Endodermal cell (in vitro differentiated cells): ENCODE measurements around the gene TXN2. TPM values are rescaled to one million over a fixed set of nuclear protein-coding genes. Genes with fewer than 3 reads are reported as not detected.

Source experiments
- DNase-seq: peaks from one replicate; pipeline ENCODE4 v3.0.0-alpha.2; 2017
- H3K27ac ChIP-seq: 2 replicates; pipeline ENCODE4 v1.5.1; 2013; ENCODE audit warnings: mild to moderate bottlenecking, low read depth, low read length, moderate library complexity
- H3K27me3 ChIP-seq: 2 replicates; pipeline ENCODE4 v1.6.1; 2013; ENCODE audit warnings: mild to moderate bottlenecking, low read length, moderate library complexity; ENCODE audit not compliant: insufficient read depth, control insufficient read depth, poor library complexity, severe bottlenecking
- H3K36me3 ChIP-seq: 2 replicates; pipeline ENCODE4 v1.7.0; 2013; ENCODE audit warnings: mild to moderate bottlenecking, low read length, moderate library complexity; ENCODE audit not compliant: control insufficient read depth, insufficient read depth
- H3K4me1 ChIP-seq: one replicate; pipeline ENCODE4 v1.7.0; 2013; ENCODE audit warnings: low read length; ENCODE audit not compliant: control insufficient read depth, insufficient read depth
- H3K4me3 ChIP-seq: 2 replicates; pipeline ENCODE4 v1.5.1; 2013; ENCODE audit warnings: mild to moderate bottlenecking, low read length, moderate library complexity
- H3K9ac ChIP-seq: 2 replicates; pipeline ENCODE4 v1.6.1; 2013; ENCODE audit warnings: mild to moderate bottlenecking, low read length, moderate library complexity; ENCODE audit not compliant: poor library complexity, severe bottlenecking; ENCODE audit errors: extremely low read depth
- H3K9me3 ChIP-seq: 2 replicates; pipeline ENCODE4 v1.6.1; 2013; ENCODE audit warnings: mild to moderate bottlenecking, low read length, moderate library complexity; ENCODE audit not compliant: control insufficient read depth
- H3K27ac Mint-ChIP-seq: 2 replicates; pipeline ENCODE4 v1.8.0; 2020; ENCODE audit warnings: mixed read lengths
- H3K27me3 Mint-ChIP-seq: 2 replicates; pipeline ENCODE4 v1.8.0; 2021; ENCODE audit warnings: mild to moderate bottlenecking, mixed read lengths; ENCODE audit not compliant: insufficient read depth
- H3K36me3 Mint-ChIP-seq: 2 replicates; pipeline ENCODE4 v1.8.0; 2020; ENCODE audit warnings: low read depth, mixed read lengths
- H3K4me1 Mint-ChIP-seq: 2 replicates; pipeline ENCODE4 v1.8.0; 2020; ENCODE audit warnings: mixed read lengths
- H3K4me3 Mint-ChIP-seq: 2 replicates; pipeline ENCODE4 v1.8.0; 2020; ENCODE audit warnings: mild to moderate bottlenecking, moderate library complexity, mixed read lengths
- H3K9me3 Mint-ChIP-seq: 2 replicates; pipeline ENCODE4 v1.8.0; 2020; ENCODE audit warnings: mild to moderate bottlenecking, mixed read lengths
- WGBS, 2 experiments: methylation state at CpG; one replicate each; pipeline versions ENCODE4 v1.1.5 to v1.1.7; 2013; ENCODE audit warnings: missing lambda C conversion rate in 2 of 2, mixed read lengths in 1 of 2; ENCODE audit not compliant: insufficient coverage in 1 of 2, insufficient read length in 1 of 2; 5-methylcytosine and 5-hydroxymethylcytosine counted together
- total RNA-seq, 2 donors: library from RNA; stranded (reverse); fragmentation: NEBNext Ultra II Directional in 1 of 2; extraction: Animal tissue kit (Norgen Biotek cat#: 25700) in 1 of 2; gene quantifications; 2 replicates in 1 of 2; 3 replicates in 1 of 2; pipeline ENCODE4 v1.2.1, GENCODE V29; 2021
- TF ChIP-seq, protein P1 (sequence below): fragments of 200-600 bp; sonication (generic); conservative IDR thresholded peaks from 2 replicates; pipeline ENCODE4 v1.5.0; 2021; ENCODE audit warnings: antibody characterized with exemption, mild to moderate bottlenecking

TXN2 gene
- total RNA-seq, 2 donors from 2014 or later = 52.9 to 53.9 TPM

GRCh38 chr22:36443198-36443770 lies 38.2 kb downstream of the TXN2 start:
- no peaks in the 10 kb centered on the region for H3K4me1 ChIP-seq
- H3K4me3 ChIP-seq = no peak overlapping the region
- peak; percentile 76 for DNase-seq
- Mint-ChIP-seq H3K4me3 (no peak overlapping the region), H3K4me1 (peaks cover 9% of the 10 kb centered on the region), H3K36me3 (no peaks in the 10 kb centered on the region), H3K27me3 (no peaks in the 10 kb centered on the region), H3K27ac (peak overlapping the region; percentile 77), H3K9me3 (no peaks in the 10 kb centered on the region)
- H3K9me3 ChIP-seq = no peaks in the 10 kb centered on the region
- no peaks in the 10 kb centered on the region for H3K36me3 ChIP-seq
- no peak overlapping the region for H3K27ac ChIP-seq
- no peaks in the 10 kb centered on the region for H3K27me3 ChIP-seq
- TF ChIP-seq, protein P1, sequence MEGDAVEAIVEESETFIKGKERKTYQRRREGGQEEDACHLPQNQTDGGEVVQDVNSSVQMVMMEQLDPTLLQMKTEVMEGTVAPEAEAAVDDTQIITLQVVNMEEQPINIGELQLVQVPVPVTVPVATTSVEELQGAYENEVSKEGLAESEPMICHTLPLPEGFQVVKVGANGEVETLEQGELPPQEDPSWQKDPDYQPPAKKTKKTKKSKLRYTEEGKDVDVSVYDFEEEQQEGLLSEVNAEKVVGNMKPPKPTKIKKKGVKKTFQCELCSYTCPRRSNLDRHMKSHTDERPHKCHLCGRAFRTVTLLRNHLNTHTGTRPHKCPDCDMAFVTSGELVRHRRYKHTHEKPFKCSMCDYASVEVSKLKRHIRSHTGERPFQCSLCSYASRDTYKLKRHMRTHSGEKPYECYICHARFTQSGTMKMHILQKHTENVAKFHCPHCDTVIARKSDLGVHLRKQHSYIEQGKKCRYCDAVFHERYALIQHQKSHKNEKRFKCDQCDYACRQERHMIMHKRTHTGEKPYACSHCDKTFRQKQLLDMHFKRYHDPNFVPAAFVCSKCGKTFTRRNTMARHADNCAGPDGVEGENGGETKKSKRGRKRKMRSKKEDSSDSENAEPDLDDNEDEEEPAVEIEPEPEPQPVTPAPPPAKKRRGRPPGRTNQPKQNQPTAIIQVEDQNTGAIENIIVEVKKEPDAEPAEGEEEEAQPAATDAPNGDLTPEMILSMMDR = no peak
- 62 to 67% methylated on average over 6 to 8 of the region's 8 CpGs for WGBS, 2 experiments
- H3K9ac ChIP-seq = no peak overlapping the region

DNA sequence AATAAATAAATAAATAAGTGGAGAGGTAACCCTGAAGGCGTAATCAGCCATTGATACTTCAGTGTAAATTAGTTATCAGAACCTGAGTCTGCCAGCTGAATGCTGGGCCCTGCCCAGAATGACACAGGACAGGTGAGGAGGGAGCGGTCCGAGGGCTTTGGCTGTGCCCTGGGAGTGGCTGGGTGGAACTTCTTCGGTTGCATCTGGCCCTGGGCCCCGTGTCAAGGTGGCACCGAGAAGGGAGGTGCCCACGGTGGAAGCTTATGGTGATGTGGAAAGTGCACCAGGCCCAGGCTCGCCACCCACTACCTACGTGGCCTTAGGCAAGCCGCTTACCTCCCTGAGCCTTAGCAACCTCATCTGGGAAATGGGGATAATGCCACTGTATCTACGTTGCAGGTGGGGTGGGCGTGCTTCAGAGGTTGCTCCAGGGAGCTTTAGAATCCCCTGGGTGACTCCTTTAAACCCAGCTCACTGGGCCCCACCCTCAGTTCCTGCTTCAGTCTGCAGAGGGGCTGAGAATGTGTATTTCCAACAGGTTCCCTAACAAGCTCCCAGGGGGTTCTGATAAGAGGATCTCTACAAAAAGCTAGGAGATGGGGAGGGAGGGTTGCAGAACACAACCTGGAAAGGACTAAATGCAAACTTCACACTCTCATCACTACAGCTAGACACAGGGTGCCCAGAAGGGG lies 38.8 kb downstream of the TXN2 start:
- H3K9me3 Mint-ChIP-seq = no peaks in the 10 kb centered on the region
- WGBS, 2 experiments = 79% methylated on average over 5 to 12 of the region's 12 CpGs
- Histone ChIP-seq H3K27ac (no peak overlapping the region), H3K27me3 (no peaks in the 10 kb centered on the region), H3K36me3 (no peaks in the 10 kb centered on the region), H3K4me3 (no peak overlapping the region), H3K9me3 (no peaks in the 10 kb centered on the region), H3K4me1 (no peaks in the 10 kb centered on the region), H3K9ac (no peak overlapping the region)
- TF ChIP-seq, protein P1 = no peak
- H3K36me3 Mint-ChIP-seq = no peaks in the 10 kb centered on the region
- DNase-seq = peak; percentile 84
- no peaks in the 10 kb centered on the region for H3K27me3 Mint-ChIP-seq
- H3K4me1 Mint-ChIP-seq = peaks cover 9% of the 10 kb centered on the region
- H3K4me3 Mint-ChIP-seq = no peak overlapping the region
- peak overlapping the region; percentile 76 for H3K27ac Mint-ChIP-seq

GRCh38 chr22:36440429-36441002 lies 40.9 kb downstream of the TXN2 start:
- no peak overlapping the region for H3K4me3 ChIP-seq
- H3K9me3 ChIP-seq = no peaks in the 10 kb centered on the region
- no peaks in the 10 kb centered on the region for H3K9me3 Mint-ChIP-seq
- peaks cover 16% of the 10 kb centered on the region for H3K4me1 Mint-ChIP-seq
- no peak overlapping the region for H3K27ac Mint-ChIP-seq
- TF ChIP-seq, protein P1 = no peak
- 89 to 100% methylated on average over 5 to 7 of the region's 8 CpGs for WGBS, 2 experiments
- peaks cover 4% of the 10 kb centered on the region for H3K4me1 ChIP-seq
- H3K27ac ChIP-seq = no peak overlapping the region
- H3K36me3 Mint-ChIP-seq = no peaks in the 10 kb centered on the region
- H3K36me3 ChIP-seq = no peaks in the 10 kb centered on the region
- no peak overlapping the region for H3K4me3 Mint-ChIP-seq
- H3K27me3 Mint-ChIP-seq = no peaks in the 10 kb centered on the region
- no peak for DNase-seq
- H3K9ac ChIP-seq = no peak overlapping the region
- no peaks in the 10 kb centered on the region for H3K27me3 ChIP-seq
